Measurements from ENCODE around the gene LCN10. TPM values are rescaled to one million over a fixed set of nuclear protein-coding genes. Genes with fewer than 3 reads are reported as not detected.

The LCN10 gene
- total RNA-seq, 1 donor from 2014 or later: 8.3 TPM

DNA sequence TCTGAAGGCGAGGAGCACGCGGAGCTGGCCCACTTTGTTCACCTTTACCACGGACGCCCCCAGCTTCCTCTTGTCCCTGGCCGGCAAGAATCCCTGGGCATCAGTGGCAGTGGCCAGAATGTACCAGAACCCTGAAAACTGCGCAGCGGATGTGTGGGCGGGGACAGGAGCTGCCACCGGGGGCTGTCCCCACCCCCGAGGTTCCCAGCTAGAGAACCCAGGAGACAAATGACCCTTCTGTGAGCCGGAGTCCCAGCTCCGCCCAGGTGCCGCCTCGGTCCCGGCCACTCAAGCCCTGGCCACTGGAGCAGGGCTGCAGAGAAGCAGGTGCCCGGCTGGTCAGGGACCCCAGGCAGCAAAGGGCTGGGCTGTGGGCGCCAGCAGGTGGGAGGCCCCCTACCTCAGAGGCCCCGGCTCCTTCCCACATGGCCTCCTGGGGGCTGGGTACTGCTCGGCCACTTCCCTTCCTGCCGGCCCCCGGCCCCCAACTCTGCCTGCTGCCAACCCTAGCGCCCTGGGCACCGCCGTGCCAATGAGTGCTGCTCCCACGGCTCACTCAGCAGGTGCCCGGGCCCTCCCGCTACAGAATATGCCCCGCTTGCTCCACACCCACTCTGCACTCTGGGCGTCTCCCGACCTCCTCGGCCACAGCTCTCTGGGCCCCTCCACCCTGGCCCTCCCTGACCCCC lies 713 bp downstream of the LCN10 start:
- no peak for TF ChIP-seq POLR2AphosphoS5 (IDR thresholded peaks at IDR 0.05; ENCODE audit: insufficient read depth in 1 of 2, low read depth in 1 of 2)
- Histone ChIP-seq H3K27me3 (peaks cover 3% of the 10 kb centered on the region), H3K4me3 (peak overlapping the region in 1 of 2 donors; percentile 3), H3K4me1 (peaks cover 33% of the 10 kb centered on the region), H3K9me3 (no peaks in the 10 kb centered on the region), H3K27ac (no peak overlapping the region), H3K36me3 (no peaks in the 10 kb centered on the region)
- intact Hi-C loops (cut with DNase I): no loop called here
- DNase-seq (ENCODE audit: extremely low spot score in 2 of 2): no peak

DNA sequence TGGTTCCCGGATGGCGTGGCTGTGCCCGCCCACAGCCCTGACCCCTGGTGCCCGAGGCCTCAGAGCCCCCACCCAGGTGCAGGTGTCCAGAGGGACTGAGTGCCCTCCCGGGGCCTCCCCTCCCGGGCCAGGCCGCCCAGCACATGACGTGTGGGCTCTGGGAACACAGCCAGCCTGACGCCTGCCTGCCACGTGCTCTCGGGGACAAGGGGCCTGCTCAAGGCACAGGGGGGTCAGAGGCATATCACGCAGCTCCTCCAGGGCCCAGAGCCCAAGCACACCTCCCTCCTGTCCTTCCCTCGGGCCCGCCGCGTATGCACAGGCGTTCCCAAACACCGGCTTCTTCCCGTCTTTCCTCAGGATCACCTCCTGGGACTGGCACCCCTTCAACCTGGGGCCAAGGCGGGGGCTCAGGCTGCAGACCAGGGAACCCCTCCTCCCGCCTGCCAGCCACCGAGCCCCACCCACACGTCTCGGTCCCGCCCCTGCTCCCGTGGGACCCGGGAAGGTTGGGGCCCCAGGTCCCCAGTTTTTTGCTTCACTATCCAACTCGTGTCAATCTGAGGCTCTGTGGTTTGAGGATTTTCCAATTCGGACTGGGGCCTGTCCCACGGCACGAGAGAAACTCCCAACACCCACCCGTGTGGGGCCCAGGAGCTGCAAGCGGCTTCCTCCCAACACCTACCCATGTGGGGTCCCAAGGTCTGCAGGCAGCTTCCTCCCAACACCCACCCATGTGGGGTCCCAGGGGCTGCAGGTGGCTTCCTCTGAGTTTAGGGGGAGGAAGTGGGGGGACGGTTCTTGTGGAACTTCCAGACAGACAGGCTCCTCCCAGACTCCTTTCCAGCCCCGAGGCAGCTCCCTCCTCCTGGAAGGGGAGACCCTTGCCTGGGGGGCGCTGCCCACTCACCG lies 1.5 kb downstream of the LCN10 start:
- H3K36me3 ChIP-seq: no peaks in the 10 kb centered on the region
- TF ChIP-seq POLR2AphosphoS5 (IDR thresholded peaks at IDR 0.05; ENCODE audit: insufficient read depth in 1 of 2, low read depth in 1 of 2) (no peak), POLR2A (IDR thresholded peaks at IDR 0.05) (no peak)
- TF ChIP-seq, protein P1, sequence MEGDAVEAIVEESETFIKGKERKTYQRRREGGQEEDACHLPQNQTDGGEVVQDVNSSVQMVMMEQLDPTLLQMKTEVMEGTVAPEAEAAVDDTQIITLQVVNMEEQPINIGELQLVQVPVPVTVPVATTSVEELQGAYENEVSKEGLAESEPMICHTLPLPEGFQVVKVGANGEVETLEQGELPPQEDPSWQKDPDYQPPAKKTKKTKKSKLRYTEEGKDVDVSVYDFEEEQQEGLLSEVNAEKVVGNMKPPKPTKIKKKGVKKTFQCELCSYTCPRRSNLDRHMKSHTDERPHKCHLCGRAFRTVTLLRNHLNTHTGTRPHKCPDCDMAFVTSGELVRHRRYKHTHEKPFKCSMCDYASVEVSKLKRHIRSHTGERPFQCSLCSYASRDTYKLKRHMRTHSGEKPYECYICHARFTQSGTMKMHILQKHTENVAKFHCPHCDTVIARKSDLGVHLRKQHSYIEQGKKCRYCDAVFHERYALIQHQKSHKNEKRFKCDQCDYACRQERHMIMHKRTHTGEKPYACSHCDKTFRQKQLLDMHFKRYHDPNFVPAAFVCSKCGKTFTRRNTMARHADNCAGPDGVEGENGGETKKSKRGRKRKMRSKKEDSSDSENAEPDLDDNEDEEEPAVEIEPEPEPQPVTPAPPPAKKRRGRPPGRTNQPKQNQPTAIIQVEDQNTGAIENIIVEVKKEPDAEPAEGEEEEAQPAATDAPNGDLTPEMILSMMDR (IDR thresholded peaks at IDR 0.05): no peak
- H3K4me1 ChIP-seq: peaks cover 33% of the 10 kb centered on the region
- H3K4me3 ChIP-seq: peak overlapping the region in 1 of 2 donors; percentile 3
- intact Hi-C loops (cut with DNase I): no loop called here
- H3K9me3 ChIP-seq: no peaks in the 10 kb centered on the region
- no peak for DNase-seq (ENCODE audit: extremely low spot score in 2 of 2)
- peaks cover 3% of the 10 kb centered on the region for H3K27me3 ChIP-seq
- H3K27ac ChIP-seq: no peak overlapping the region

DNA sequence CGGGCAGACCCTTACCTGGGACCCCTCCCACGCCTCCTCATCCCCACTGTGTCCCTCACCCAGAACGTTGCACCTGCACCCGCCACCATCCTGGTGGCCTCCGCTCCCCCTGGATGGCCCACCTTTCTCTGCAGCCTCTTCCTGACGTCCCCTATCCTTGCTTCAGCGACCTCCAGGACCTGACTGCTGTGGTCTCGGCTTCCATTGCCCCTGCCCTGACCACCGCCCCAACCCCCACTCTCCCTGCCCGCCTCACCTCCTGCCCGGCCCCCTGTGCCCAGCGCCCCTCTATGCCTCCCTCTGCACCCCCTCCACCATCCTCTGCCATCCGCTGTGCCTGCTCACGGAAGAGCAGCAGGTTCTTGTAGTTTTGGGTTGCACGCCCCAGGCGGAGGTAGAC lies 2.2 kb downstream of the LCN10 start:
- H3K27me3 ChIP-seq: peaks cover 3% of the 10 kb centered on the region
- H3K27ac ChIP-seq: no peak overlapping the region
- no peaks in the 10 kb centered on the region for H3K36me3 ChIP-seq
- TF ChIP-seq POLR2AphosphoS5 (IDR thresholded peaks at IDR 0.05; ENCODE audit: insufficient read depth in 1 of 2, low read depth in 1 of 2): no peak
- TF ChIP-seq POLR2A (IDR thresholded peaks at IDR 0.05): no peak
- TF ChIP-seq, protein P1 (IDR thresholded peaks at IDR 0.05): no peak
- no peak overlapping the region for H3K4me3 ChIP-seq
- no peaks in the 10 kb centered on the region for H3K9me3 ChIP-seq
- H3K4me1 ChIP-seq: peaks cover 33% of the 10 kb centered on the region
- no peak for DNase-seq (ENCODE audit: extremely low spot score in 2 of 2)
- intact Hi-C loops (cut with DNase I): no loop called here

DNA sequence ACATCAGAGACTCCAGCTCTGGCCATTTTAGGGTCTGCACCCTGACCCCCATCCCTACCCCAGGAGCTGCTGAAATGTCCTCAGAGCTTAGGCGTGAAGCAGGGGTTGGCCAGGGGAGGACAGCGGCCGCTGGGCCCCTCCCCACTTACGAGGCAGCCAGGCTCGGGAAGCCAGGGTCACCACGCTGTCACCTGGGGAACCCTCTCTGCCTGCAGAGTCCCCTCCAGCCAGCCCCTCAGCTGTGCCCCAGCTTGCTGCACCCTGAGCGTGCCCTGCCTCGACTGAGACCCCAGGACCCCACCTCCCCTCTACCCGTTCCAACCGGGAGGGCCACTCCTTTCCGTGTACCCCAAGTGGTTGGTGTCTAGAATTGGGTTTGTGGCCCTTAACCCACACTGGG lies 2.7 kb downstream of the LCN10 start:
- intact Hi-C loops (cut with DNase I): no loop called here
- no peak for TF ChIP-seq POLR2AphosphoS5 (IDR thresholded peaks at IDR 0.05; ENCODE audit: insufficient read depth in 1 of 2, low read depth in 1 of 2)
- no peak overlapping the region for H3K27ac ChIP-seq

DNA sequence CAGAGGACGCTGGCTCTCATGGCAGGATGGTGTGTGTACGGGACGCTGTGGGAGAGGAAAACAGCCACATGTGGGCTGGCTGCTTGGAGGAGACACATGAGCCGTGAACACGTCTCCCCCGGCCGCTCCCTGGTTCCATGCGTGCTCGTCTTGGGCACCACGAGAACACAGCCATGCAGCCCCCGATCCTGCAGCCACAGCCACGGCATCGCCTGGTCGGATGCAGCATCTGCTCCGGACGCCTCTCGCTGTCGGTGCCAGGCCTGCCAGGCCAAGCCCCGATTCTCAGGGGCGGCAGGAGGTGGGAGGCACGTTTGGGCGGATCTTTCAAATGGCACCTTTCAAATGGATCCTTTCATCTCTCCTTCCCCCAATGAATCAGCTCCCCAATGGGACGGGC lies 3.2 kb downstream of the LCN10 start:
- Histone ChIP-seq H3K9me3 (no peaks in the 10 kb centered on the region), H3K27me3 (peaks cover 3% of the 10 kb centered on the region), H3K36me3 (no peaks in the 10 kb centered on the region), H3K27ac (no peak overlapping the region), H3K4me1 (peaks cover 33% of the 10 kb centered on the region), H3K4me3 (no peak overlapping the region)
- intact Hi-C loops (cut with DNase I): no loop called here
- TF ChIP-seq, protein P1 (IDR thresholded peaks at IDR 0.05): no peak
- TF ChIP-seq POLR2A (IDR thresholded peaks at IDR 0.05): no peak
- TF ChIP-seq POLR2AphosphoS5 (IDR thresholded peaks at IDR 0.05; ENCODE audit: insufficient read depth in 1 of 2, low read depth in 1 of 2): no peak
- no peak for DNase-seq (ENCODE audit: extremely low spot score in 2 of 2)

More for the DNA sequence above, 2.7 kb downstream of the LCN10 start:
- no peaks in the 10 kb centered on the region for H3K36me3 ChIP-seq
- H3K4me1 ChIP-seq: peaks cover 33% of the 10 kb centered on the region
- H3K9me3 ChIP-seq: no peaks in the 10 kb centered on the region
- H3K27me3 ChIP-seq: peaks cover 3% of the 10 kb centered on the region
- no peak for DNase-seq (ENCODE audit: extremely low spot score in 2 of 2)
- H3K4me3 ChIP-seq: no peak overlapping the region

Data from vagina (tissue), 2 donors.